Esophagus muscularis mucosa (tissue), 4 donors: Measurements from ENCODE around the gene SLC27A3. TPM values are rescaled to one million over a fixed set of nuclear protein-coding genes. Genes with fewer than 3 reads are reported as not detected.

ENCODE experiments used
- DNase-seq: peaks from one replicate; pipeline ENCODE4 v3.0.0-alpha.2; 2017; ENCODE audit errors: extremely low spot score
- H3K27ac ChIP-seq, 4 donors: fragments of 200-600 bp; sonication (generic); replicated peaks in 1 of 4; 1 replicate in 3 of 4; 2 replicates in 1 of 4; pipeline ENCODE4 v1.5.1; 2016 to 2019; ENCODE audit warnings: mild to moderate bottlenecking in 1 of 4
- H3K27me3 ChIP-seq, 4 donors: fragments of 200-600 bp; sonication (generic); one replicate each; pipeline versions ENCODE4 v1.5.1 to v1.6.0; 2016 to 2019
- H3K36me3 ChIP-seq, 4 donors: fragments of 200-600 bp; sonication (generic); one replicate each; pipeline ENCODE4 v1.5.1; 2016 to 2019
- H3K4me1 ChIP-seq, 4 donors: fragments of 200-600 bp; sonication (generic); one replicate each; pipeline ENCODE4 v1.5.1; 2016 to 2019
- H3K4me3 ChIP-seq, 4 donors: fragments of 200-600 bp; sonication (generic); 1 replicate in 2 of 4; 2 replicates in 2 of 4; pipeline ENCODE4 v1.5.1; 2016 to 2019; ENCODE audit warnings: mild to moderate bottlenecking in 4 of 4, moderate library complexity in 1 of 4
- H3K9me3 ChIP-seq, 4 donors: fragments of 200-600 bp; sonication (generic); 1 replicate in 3 of 4; 2 replicates in 1 of 4; pipeline ENCODE4 v1.5.1; 2016 to 2019
- EP300 ChIP-seq: sonication (generic); formaldehyde crosslinking; IDR thresholded peaks from one replicate; pipeline ENCODE4 v1.6.1; 2017; ENCODE audit warnings: antibody characterized with exemption
- POLR2A ChIP-seq: fragments of 450-650 bp; IDR thresholded peaks from one replicate; pipeline ENCODE4 v1.6.1; 2017; ENCODE audit warnings: antibody characterized with exemption, moderate library complexity, mild to moderate bottlenecking, low read depth
- POLR2AphosphoS5 ChIP-seq, 2 donors: sonication (generic); formaldehyde crosslinking; IDR thresholded peaks; one replicate each; pipeline ENCODE4 v1.6.1; 2017; ENCODE audit warnings: antibody characterized with exemption in 2 of 2
- WGBS: methylation state at CpG from one replicate; pipeline ENCODE4 v1.1.5; 2018; 5-methylcytosine and 5-hydroxymethylcytosine counted together
- intact Hi-C: fragments of 100-400 bp; cut with DNase I; formaldehyde crosslinking; loops from one replicate; pipeline ENCODE4 v1.15.1; 2023
- total RNA-seq, 4 donors: library from RNA; depleted of rRNA; stranded (reverse); fragments of >200 nt; gene quantifications; one replicate each; pipeline versions ENCODE4 v1.1.0 to v1.2.1, GENCODE V29; 2016
- TF ChIP-seq, protein P1 (sequence below), 3 experiments: fragments of 200-600 bp in 2 of 3; fragments of 450-650 bp in 1 of 3; sonication (generic) in 2 of 3; IDR thresholded peaks; one replicate each; pipeline ENCODE4 v1.5.1; 2017 to 2019; ENCODE audit warnings: antibody characterized with exemption in 3 of 3, mild to moderate bottlenecking in 2 of 3, moderate library complexity in 1 of 3

The SLC27A3 gene
- total RNA-seq, 4 donors from 2014 or later = 12.9 to 29.5 (median 19.9) TPM

DNA sequence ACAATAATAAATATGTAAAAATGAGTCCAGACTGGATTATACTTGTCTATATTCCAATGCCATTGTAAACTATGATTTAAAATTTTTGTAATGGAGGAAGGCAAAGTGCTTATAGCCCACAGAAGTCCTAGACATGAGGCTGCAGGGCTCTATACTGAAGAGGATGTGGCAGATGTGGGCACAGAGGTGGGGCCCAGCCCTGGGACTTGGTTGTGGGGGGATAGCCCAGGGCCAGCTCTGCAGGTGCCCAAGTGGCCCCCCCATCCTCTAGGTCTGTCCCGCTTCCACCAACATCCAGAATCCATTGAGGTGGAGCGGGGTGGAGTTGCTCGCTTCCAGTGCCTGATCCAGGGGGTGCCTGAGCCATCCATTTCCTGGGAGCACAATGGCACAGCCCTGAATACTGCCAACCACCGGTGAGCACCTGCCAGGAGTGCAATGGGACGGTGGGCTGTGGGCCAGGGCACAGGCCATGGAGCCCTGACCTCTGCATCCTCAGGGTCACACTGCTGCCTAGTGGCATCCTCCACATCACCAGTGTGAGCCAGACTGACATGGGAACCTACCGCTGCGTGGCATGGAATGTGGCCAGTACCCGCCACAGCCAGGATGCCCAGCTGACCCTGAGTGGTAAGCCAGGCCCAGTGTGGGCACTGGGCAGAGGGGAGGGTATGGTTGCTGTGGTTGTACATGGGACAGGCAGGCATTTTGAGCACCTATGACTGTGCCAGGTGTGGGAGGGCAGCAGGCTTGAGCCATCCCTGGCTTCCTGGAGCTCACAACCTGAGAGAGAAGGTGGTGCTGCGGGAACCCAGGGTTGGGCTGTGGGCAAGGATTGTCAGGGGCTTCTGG lies 21.0 kb downstream of the SLC27A3 start:
- H3K9me3 ChIP-seq = no peaks in the 10 kb centered on the region
- no peak for DNase-seq

DNA sequence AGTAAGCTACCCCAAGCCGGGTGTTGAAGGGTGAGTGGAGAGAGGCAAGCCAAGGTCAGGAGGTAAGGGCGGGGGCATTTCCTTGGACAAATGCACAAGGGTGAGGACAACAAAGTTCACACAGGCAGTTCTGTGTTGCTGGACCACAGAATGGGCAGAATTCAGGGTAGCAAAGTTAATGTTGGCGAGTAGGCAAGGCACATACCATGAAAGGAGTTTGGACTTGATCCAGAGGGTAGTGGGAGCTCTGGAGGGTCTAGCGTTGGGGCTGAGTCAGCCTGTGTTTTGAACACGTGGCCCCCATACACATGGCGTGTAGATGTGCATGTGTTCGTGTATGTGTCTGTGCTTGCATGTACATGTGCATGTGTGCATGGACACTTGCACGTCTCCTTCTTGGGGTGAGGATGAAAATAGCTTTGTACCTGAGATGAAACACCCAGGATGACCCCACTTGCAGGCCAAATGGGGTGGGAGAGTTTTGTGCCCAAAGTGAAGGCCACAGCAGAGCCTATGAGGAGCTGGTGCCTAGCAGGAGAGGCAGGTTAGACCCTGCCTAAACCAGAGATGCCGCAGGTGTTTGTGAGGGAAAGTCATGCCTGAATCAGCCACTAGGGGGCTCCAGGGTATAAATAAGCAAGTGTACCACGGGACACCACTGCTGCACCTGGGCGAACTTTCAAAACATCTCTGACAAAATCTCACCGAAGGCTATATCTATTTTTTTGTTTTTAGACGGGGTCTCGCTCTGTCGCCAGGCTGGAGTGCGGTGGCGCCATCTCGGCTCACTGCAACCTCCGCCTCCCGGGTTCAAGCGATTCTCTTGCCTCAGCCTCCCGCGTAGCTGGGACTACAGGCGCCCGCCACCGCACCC lies 21.8 kb downstream of the SLC27A3 start:
- Histone ChIP-seq H3K27me3 (no peaks in the 10 kb centered on the region), H3K27ac (no peak overlapping the region), H3K9me3 (no peaks in the 10 kb centered on the region), H3K36me3 (peaks cover 0 to 12% (median 4%) of the 10 kb centered on the region in 4 donors), H3K4me1 (peaks cover 0 to 8% (median 1%) of the 10 kb centered on the region in 4 donors), H3K4me3 (no peak overlapping the region)
- TF ChIP-seq POLR2AphosphoS5 (IDR thresholded peaks at IDR 0.05) (peak in 1 of 2 donors; percentile 53), EP300 (no peak), POLR2A (no peak)
- TF ChIP-seq, protein P1, sequence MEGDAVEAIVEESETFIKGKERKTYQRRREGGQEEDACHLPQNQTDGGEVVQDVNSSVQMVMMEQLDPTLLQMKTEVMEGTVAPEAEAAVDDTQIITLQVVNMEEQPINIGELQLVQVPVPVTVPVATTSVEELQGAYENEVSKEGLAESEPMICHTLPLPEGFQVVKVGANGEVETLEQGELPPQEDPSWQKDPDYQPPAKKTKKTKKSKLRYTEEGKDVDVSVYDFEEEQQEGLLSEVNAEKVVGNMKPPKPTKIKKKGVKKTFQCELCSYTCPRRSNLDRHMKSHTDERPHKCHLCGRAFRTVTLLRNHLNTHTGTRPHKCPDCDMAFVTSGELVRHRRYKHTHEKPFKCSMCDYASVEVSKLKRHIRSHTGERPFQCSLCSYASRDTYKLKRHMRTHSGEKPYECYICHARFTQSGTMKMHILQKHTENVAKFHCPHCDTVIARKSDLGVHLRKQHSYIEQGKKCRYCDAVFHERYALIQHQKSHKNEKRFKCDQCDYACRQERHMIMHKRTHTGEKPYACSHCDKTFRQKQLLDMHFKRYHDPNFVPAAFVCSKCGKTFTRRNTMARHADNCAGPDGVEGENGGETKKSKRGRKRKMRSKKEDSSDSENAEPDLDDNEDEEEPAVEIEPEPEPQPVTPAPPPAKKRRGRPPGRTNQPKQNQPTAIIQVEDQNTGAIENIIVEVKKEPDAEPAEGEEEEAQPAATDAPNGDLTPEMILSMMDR (IDR thresholded peaks at IDR 0.05) = peak; percentile 89 to 93 (median 91)
- DNase-seq = no peak
- WGBS = 58% methylated on average over 26 of the region's 26 CpGs
- intact Hi-C loops = loop anchor here (2.0 to 5.0 kb wide), 3 partner anchors 125 to 190 kb away; partner anchors contain the start of genes DENND4B, GATAD2B and RAB13

More for the DNA sequence above, 21.0 kb downstream of the SLC27A3 start:
- 97% methylated on average over 5 of the region's 9 CpGs for WGBS
- peaks cover 0 to 16% (median 6%) of the 10 kb centered on the region in 4 donors for H3K4me1 ChIP-seq
- H3K4me3 ChIP-seq = no peak overlapping the region
- peaks cover 0 to 12% (median 0%) of the 10 kb centered on the region in 4 donors for H3K36me3 ChIP-seq
- no peak overlapping the region for H3K27ac ChIP-seq
- H3K27me3 ChIP-seq = no peaks in the 10 kb centered on the region
- intact Hi-C loops = loop anchor here (2.0 to 5.0 kb wide), 3 partner anchors 126 to 191 kb away; partner anchors contain the start of genes DENND4B, GATAD2B and RAB13
- TF ChIP-seq, protein P1 (IDR thresholded peaks at IDR 0.05) = no peak
- TF ChIP-seq POLR2A (no peak), POLR2AphosphoS5 (IDR thresholded peaks at IDR 0.05) (no peak), EP300 (no peak)

DNA sequence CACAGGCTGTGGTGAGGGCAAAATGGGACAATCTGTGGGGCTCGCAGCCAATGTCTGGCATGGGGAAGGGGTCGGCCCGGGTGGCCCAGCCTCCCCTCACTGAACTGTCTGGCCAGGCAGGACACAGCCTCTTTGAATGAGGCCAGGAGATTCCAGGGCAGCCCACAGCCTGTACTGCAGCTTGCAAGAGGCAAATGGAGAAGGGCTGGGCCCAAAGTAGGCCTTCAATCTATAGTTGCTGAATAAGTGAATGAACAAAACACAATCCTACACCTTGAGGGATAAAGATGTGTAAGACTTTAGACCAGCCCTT lies 23.2 kb downstream of the SLC27A3 start:
- Histone ChIP-seq H3K27me3 (no peaks in the 10 kb centered on the region), H3K36me3 (peaks cover 0 to 12% (median 5%) of the 10 kb centered on the region in 4 donors), H3K9me3 (no peaks in the 10 kb centered on the region), H3K4me1 (peaks cover 0 to 8% (median 4%) of the 10 kb centered on the region in 4 donors), H3K4me3 (no peak overlapping the region), H3K27ac (no peak overlapping the region)
- WGBS = 70% methylated on average over 2 of the region's 3 CpGs
- DNase-seq = no peak
- intact Hi-C loops = loop anchor here (5.0 kb wide), 1 partner anchor 124 kb away; the partner anchor contains the start of gene GATAD2B
- no peak for TF ChIP-seq EP300
- no peak for TF ChIP-seq POLR2A
- TF ChIP-seq, protein P1 (IDR thresholded peaks at IDR 0.05) = no peak
- no peak for TF ChIP-seq POLR2AphosphoS5 (IDR thresholded peaks at IDR 0.05)

DNA sequence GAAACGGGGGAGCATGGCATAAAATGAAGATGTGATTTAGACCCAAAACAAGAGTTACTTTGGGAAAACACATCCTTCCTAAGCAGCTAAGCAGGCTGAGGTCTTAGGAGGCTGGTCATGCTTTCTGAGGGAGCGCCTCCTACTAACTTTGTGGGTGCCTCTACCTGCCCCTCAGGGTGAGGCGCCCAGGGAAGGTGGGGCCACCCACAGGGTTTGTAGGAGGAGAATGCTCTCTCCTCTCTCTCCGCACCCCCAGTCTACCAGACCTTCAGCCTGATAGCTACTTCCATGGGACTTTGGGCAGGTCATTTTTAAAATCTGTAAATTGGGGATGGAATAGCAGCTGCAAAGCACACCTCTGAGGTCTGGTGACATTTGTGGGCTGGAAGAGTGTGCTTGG lies 23.8 kb downstream of the SLC27A3 start:
- WGBS = 80% methylated on average over 3 of the region's 4 CpGs
- TF ChIP-seq POLR2A (no peak), EP300 (no peak), POLR2AphosphoS5 (IDR thresholded peaks at IDR 0.05) (no peak)
- TF ChIP-seq, protein P1 (IDR thresholded peaks at IDR 0.05) = no peak
- Histone ChIP-seq H3K9me3 (no peaks in the 10 kb centered on the region), H3K36me3 (peaks cover 0 to 12% (median 5%) of the 10 kb centered on the region in 4 donors), H3K27me3 (no peaks in the 10 kb centered on the region), H3K4me1 (peaks cover 0 to 12% (median 6%) of the 10 kb centered on the region in 4 donors), H3K4me3 (no peak overlapping the region), H3K27ac (no peak overlapping the region)
- no peak for DNase-seq
- intact Hi-C loops = loop anchor here (5.0 kb wide), 1 partner anchor 123 kb away; the partner anchor contains the start of gene GATAD2B
